HG03565 (cell line): ENCODE results near the gene COL24A1.
"Not testable (repeated sequence)": the region's sequence is repeated elsewhere in the genome, so short reads cannot be mapped to it uniquely, and the experiment has no call there.

Source experiments
- ATAC-seq: cut with Tn5 transposase; IDR thresholded peaks from one replicate; pipeline ENCODE4 v1.9.1; 2021; ENCODE audit warnings: mild to moderate bottlenecking, moderate library complexity; ENCODE audit not compliant: unreplicated experiment

The COL24A1 gene

DNA sequence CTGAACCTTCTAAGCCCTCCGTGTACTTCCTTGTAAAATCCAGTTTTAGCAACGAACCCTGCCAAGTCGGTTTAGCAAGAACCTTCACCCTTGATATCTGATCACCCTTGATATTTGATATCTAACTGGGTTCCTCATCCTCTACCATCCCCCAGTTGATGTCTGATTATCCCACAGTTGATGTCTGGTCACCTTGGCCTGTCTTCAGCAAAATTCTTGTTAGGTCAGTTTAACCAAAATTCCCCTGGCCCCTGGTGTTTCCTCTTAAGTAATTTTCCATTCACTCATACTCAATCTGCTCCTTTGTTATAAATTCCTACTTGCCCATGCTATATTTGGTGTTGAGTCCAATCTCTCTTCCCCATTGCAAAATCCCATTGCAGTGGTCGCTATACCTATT lies 333.9 kb downstream of the COL24A1 start:
- no peak for ATAC-seq

DNA sequence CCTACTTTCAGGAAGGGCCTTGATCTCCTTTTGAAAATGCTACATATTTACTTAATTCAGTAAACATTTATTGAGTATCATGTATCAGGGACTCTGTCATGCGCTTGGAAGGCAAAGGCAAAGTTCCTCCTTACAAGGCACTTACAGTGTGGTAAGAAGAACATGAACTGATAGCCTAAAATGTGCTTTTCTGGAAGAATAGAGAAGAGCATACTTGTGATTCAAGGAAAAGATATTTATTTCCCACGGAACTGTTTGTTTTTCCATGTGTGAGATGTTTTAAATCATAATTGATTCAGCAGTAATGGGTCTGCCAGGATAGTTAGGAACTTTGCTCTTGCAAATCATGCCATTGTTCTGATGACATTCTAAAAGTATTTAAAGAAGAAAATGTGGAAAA lies 338.2 kb downstream of the COL24A1 start:
- no peak for ATAC-seq

DNA sequence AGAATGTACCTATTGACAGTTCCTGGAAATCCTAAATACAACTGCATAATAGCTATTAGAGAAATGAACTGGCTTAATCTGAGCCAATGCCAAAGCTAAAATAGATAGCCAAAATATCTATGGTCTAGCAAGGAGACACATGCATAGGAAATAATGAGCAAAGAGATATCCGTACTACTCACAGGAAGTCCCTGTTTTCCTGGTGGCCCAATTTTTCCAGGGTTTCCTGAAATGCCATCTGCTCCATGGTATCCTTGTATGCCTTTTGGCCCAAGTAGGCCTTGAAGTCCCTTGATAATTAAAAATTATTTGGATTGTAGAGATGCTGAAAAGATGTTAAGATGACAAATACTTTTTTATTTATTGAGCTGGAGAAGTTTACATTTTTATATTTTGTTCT lies 340.0 kb downstream of the COL24A1 start:
- ATAC-seq: no peak

DNA sequence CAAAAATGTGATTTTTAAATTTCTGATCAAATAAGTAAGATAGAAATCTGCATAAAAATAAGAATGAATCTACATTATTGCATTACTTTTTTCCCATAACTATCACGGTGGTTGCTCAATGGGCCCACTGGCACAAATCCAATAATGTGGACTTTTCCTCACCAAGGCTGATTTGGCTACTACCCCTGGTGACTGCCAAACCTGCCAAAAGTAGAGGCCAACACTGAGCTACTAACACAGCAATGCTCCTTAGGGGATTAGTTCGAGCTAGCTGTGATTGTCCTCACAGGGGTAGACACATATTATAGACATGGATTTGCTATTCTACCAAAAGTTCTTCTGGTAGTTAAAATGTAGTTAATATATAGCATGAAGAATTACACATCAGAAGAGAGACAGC lies 340.7 kb downstream of the COL24A1 start:
- no peak for ATAC-seq

DNA sequence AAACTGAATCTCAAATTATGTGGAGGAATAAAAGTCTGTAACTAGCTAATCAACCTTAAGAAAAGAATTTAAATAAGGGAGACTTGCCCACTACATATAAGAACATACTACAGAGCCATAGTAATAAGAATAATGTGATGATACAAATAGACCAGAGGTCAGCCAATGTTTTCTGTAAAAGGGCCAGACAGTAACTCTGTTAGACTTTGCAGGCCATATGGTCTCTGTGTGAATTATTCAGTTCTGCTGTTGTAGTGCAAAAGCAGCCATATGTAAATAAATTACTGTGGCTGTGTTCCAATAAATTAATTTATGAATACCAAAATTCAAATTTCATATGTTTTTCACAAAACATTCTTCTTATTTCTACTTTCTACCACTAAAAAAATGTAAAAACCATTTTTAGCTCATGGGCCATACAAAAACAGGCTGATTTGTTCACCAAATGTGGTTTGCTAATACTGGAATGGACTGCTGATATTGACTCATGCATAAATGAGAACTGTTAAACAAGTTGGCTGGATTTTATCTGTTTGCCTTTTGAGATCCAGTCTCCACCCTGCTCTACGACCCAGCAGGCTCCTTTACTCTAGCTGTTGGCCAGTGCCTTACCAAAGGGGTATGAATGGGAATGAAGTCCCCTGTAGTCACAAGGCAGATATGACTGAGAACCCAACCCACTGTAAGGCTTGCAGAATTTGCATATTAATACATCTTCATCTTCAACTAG lies 350.2 kb downstream of the COL24A1 start:
- no peak for ATAC-seq

DNA sequence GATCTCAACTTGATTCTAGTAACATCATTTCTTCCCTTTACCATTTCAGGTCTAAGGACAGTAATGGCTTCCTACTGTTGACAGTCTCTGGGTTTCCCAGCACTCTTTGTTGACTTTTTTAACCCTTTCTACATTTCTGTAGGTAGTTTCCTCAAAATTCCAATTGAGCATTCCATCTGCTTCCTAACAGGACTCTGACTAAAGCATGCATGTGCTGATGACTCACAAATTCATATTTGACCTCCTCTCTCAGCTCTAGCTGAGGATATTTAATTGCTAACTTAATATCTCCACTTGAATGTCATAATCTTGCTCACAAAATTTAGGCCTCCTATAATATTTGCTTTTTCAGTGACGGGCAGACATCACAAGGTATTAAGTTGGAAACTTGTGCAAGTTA lies 355.1 kb downstream of the COL24A1 start:
- ATAC-seq: no peak

DNA sequence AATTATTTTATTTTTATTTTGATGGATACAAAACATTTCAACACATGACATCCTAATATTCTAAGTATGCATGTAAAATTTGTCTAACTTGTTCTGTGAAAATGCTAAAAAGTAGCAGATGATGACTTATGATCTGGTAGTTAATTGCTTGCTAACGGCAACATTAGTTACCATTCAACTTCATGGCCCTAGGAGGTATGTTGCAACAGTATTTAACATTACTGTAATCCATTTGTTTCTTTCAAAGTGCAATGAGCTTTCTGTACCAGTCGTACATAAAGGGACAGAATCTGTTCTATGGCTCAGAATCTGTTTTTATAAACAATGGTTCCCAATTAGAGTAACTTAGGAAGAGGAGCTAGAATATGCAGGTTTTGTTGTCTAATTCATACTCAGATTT lies 356.8 kb downstream of the COL24A1 start:
- no peak for ATAC-seq

DNA sequence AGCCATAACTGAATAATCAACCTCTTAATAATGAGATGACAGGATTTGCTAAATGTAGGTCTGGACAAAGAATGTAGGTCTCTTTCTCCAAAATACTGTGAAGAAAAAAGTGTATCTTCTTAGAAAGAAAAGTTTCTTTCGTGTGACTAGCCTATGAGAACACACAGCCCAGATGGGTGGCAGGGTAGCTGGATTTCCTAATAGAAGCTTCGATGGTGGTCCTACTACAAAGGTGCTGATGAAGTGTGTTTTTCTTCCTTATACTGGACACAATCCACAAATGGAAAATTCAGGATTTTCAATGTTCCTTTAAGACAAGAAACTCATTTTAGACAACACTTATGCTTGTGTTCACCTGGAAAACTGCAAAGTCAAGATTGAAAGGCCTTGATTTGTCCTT lies 358.2 kb downstream of the COL24A1 start:
- no peak for ATAC-seq

DNA sequence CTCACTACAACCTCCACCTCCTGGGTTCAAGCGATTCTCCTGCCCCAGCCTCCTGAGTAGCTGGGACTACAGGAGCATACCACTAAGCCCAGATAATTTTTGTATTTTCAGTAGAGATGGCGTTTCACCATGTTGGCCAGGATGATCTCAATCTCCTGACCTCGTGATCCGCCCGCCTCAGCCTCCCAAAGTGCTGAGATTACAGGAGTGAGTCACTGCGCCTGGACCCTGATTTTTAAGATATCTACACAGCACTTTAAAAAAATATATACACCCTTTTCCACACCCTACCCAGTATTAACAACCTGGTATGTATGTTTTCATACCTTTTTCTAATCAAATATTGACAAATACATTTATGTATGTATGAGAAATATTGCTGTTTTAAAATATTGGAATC lies 379.6 kb downstream of the COL24A1 start:
- ATAC-seq: not testable (repeated sequence)

DNA sequence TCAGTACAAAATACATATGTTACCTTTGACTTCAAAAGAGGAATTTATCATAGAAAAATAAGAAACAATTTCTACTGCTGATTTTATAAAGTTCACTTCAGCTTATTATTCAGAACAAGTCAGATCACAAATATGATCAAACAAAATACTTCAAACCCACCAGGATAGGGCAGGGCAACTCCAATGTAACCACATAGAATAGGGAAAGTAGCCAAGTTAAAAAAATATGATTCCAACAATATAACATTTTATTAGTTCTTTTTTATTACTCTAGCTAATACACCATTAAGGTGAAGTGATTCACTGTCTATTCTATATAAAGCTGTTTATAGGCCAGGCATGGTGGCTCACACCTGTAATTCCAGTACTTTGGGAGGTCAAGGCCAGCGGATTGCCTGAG lies 393.8 kb downstream of the COL24A1 start:
- ATAC-seq: no peak

DNA sequence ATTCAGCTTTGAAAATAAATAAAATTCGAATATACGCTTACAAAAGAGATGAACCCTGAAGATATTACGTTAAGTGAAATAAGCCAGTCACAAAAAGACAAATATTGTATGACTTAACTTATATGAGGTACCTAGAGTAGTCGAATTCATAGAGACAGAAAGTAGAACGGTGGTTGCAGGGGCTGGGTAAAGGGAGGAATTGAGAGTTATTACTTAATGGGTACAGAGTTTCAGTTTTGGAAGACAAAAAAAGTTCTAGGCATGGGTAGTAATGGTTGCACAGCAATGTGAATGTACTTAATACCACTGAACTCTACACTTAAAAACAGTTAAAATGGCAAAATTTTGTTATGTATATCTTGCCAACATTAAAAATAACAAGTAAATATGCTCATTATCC lies 399.7 kb downstream of the COL24A1 start:
- no peak for ATAC-seq

DNA sequence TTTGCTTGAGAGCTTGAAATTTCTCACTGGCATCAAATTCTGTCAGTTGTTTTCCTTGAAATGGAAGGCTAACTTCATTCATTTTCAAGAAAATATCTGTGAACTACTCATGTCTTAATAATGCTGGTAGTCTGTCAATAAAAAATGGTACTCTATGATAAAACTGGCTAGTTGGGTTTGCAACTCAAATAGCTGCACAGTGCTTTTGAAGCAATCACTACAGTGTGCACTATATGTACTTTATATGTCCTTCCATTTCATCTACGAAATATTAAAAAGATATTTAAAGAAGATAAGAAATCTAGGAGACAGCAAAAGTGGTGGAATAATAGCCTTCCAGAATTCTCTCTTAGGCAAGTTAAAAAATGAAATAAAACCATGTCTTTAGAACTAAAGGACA lies 408.5 kb downstream of the COL24A1 start:
- ATAC-seq: no peak

DNA sequence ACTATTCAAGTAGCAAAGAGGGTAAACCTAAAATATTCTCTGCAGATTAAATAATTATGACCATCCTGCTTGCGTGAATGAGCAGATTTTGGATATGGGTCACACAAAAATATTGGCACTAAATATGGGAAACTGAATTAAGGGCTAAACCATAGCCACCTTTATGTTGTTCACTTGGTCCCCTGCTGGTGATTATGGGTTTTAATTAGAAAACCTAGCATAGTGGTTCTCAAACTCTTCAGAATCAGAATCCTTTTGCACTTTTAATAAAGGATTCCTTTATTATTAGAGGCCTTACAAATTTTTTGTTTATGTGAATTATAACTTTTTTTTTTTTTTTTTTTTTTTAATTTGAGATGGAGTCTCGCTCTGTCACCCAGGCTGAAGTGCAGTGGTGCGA lies 409.8 kb downstream of the COL24A1 start:
- no peak for ATAC-seq

DNA sequence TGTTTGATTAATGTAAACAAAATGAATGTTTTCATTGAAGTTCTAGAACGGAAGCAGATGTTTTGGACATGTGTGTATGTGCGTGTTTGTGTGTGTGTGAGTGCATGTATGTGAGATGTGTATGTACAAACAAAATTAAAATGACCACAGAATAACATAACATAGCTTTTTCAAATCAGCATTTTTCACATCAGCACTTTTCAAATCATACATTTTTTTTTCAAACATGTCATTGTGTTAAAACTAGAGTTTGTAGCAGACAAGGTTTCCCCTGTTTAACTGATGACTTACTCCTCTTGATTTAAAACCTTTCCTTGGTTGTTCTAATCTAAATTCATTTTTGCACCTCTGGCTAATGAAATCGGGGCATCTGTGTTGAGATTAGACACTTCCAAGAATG lies 412.8 kb downstream of the COL24A1 start:
- ATAC-seq: no peak

DNA sequence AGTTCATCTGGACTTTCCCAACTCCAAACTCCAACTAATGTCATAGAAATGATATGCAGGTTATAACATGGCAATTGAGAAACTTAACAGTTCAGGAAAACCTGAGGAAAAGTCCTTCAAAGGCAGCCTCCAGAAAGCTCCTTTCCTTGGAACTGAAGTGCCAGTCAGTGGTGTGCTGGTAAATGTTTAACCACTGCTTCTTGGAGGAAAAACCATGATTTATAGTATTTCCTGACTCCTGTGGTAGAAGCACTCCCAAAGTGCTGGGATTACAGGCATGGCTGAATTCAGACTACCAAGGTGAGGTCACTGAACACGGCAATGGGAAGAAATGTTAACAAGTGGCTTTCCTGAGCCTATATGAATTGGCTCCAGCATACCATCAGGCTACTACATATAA lies 421.6 kb downstream of the COL24A1 start:
- ATAC-seq: no peak

DNA sequence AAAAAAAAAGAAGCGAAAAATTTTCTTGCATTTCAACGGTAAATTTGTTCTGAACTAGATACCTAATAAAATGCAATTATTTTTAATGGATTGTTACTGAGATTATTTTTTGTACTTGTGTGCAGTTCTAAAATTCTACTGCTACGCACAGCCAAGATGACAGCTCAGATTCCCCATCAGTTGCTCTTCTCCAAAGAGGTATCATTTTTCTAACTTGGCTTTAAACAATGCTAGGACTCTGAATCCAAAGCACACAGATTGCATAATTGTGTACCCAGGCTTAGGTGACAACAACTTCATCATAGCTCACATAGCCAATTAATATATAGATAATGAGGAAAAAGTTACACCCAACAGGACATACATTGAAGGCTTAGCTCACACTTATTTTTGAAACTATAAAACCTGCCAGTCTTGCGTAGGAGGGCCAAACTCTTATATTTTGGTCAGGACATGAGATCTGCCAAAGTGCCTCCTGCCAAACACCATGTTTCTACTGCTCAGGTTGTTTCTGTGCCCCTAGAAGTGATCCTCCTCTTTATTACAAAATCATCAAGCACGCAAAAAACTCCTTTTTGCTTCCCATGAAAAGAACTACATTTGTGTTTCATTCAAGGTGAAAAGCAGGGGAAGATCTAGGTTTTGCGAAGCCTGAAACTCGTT lies 437.8 kb downstream of the COL24A1 start:
- ATAC-seq: no peak

DNA sequence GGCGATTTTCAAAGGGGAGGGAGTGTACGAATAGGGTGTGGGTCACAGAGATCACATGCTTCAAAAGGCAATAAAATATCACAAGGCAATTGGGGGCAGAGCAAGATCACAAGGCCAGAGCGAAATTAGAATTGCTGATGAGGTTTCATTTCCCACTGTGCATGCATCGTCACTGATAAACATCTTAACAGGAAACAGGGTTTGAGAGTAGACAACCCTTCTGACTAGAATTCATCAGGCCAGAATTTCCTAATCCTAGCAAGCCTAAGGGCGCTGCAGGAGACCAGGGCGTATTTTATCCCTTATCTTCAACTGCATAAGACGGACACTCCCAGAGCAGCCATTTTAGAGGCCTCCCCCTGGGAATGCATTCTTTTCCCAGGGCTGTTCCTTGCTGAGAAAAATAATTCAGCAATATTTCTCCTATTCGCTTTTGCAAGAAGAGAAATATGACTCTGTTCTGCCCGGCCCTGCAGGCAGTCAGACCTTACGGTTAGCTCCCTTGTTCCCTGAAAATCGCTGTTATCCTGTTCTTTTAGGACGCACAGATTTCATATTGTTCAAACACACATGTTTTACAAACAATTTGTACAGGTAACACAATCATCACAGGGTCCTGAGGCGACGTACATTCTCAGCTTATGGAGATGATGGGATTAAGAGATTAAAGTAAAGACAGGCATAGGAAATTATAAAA lies 442.0 kb downstream of the COL24A1 start:
- ATAC-seq: not testable (repeated sequence)

DNA sequence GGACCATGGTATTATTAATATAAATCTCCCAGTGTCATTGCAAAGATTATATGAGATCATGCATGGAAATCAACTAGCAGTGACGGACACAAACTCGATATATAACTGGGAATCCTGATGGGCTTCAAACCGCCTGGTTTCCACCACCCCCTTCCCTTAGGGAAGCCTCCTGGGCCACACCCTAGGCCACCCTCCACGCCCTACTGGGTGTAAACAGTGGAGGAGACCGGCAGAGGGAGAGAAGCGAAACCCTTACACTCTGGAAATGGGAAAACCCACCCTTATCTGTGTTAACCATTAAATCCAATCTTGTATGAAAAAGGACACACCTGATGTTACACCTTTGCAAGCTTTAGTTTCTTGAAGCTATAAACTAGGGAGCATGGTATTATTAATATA lies 447.7 kb downstream of the COL24A1 start:
- ATAC-seq: no peak

DNA sequence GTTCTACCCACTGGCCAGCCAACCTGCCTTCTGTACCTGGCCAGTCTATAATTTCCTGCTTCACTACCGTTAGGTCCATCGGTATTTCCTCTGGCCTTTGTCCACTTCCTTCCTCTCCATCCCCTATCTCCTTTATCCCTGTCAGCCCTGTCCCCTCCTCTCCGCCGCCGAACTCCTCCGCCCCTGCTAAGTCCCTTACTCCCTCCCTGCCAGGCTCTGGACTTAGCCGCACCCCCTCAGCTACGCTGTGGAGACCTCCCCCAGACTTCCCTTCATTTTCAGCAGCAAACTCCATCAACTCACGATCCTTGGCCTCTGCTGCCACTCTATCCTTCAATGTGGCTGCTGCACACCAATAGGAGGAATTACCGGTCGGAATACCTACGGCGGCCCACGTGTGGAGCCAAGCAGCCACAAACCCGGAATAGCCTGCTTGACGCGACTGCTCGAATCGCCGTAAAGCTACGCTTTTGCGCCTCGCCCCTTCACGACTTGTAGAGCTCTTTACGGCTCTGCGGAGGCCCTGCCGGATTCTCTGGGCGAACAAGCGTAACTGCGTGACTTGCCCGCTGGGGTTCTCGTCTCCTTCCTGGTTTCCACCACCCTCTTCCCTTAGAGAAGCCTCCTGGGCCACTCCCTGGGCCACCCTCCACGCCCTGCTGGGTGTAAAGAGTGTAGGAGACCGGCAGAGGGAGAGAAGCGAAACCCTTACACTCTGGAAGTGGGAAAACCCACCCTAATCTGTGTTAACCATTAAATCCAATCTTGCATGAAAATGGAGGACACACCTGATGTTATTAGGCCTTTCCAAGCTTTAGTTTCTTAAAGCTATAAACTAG lies 448.4 kb downstream of the COL24A1 start, which contains the start of gene ZNHIT6:
ZNHIT6 (minus strand) TSS at position 444 of the 839 bp plus-strand sequence; CDS start at position 295, 149 bp downstream.
- ATAC-seq: peak; percentile 80

DNA sequence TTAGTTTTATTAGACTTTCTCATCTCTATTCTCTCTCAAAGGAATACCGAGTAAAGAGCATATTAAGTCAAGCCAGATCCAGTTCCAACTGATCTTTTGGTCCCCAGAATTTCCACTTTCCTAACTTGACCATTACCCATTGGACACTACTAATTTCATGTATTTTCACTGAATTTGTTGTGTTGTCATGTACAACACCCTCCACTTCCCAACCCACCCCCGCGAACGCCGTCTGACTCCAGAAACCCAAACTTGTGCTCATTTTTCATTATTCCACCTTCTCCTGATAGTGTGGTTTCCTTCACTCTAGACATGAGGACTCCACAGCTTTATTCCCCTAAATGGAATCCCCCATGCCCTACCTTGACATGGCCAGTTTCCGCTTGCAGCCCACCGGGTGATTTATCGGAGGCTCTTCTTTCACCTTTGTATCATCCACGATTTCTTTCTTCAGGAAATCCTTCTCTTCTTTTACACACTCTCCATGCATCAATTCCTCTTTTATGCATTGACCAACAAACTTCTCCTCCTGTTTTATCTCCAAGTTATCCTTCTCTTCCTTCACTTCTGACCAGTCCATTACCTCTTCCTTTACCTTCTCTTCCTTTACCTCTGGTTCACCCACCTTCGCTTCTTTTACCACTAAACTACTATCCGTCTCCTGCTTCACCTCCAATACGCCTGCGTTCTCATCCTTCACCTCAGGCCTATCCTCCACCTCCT lies 449.1 kb downstream of the COL24A1 start:
- ATAC-seq: peak; percentile 15
